HepG2 (cell line): ENCODE results near the gene SGF29. TPM values are rescaled to one million over a fixed set of nuclear protein-coding genes. Genes with fewer than 3 reads are reported as not detected.
A peak's percentile ranks its signal among the peaks of the same experiment; 100 is the strongest.

Experiments
- ATAC-seq: fragments of 200-7000 bp; cut with Tn5 transposase; 3 replicates; pipeline ENCODE4 v1.9.1; 2020; ENCODE audit warnings: mild to moderate bottlenecking, moderate library complexity
- BruUV-seq: library from RNA; stranded (reverse); fragments of 400-500 nt; replicated peaks from 2 replicates; lab custom pipeline; 2021; lab: Mats Ljungman, UMichigan
- CTCF ChIA-PET: fragments of 300-600 bp; formaldehyde crosslinking; extraction: SDS; loops from one replicate; lab custom pipeline; 2021; ENCODE audit warnings: low total read pairs, inconsistent platforms, low intra/inter-chr PET ratio; lab: Yijun Ruan, JAX
- POLR2A ChIA-PET: fragments of 350-600 bp; sonication (Branson Sonifier 250); formaldehyde crosslinking; loops from one replicate; lab custom pipeline; 2020; ENCODE audit warnings: antibody characterized with exemption, inconsistent platforms; lab: Yijun Ruan, JAX
- DNase-seq: peaks from one replicate; pipeline ENCODE4 v3.0.0-alpha.2; 2015; ENCODE audit warnings: low spot score
- FAIRE-seq: peaks from 3 replicates; lab custom pipeline; 2011; peaks lifted over from hg19 to GRCh38; lab: Jason Lieb, UNC
- H2AFZ ChIP-seq: one replicate; pipeline ENCODE4 v1.6.1; 2011; ENCODE audit warnings: low read length, inconsistent platforms
- H3K27ac ChIP-seq: fragments of 300-600 bp; 3 replicates; pipeline ENCODE4 v1.8.0; 2011; ENCODE audit warnings: mixed run types, mild to moderate bottlenecking, mixed read lengths, low read length, inconsistent platforms; ENCODE audit not compliant: insufficient read depth; ENCODE audit errors: extremely low read length
- H3K27me3 ChIP-seq, 2 experiments: fragments of 200-600 bp in 1 of 2; 2 replicates in 1 of 2; 3 replicates in 1 of 2; pipeline versions ENCODE4 v1.6.0 to v1.8.0; 2011; ENCODE audit warnings: low read length in 2 of 2, mild to moderate bottlenecking in 2 of 2, moderate library complexity in 2 of 2, inconsistent platforms in 1 of 2; ENCODE audit not compliant: insufficient read depth in 2 of 2, control insufficient read depth in 1 of 2
- H3K36me3 ChIP-seq, 2 experiments: fragments of 200-600 bp in 1 of 2; replicated peaks in 1 of 2; 2 replicates in 1 of 2; 3 replicates in 1 of 2; pipeline versions ENCODE4 v1.5.1 to v1.8.0; 2011; ENCODE audit warnings: low read length in 2 of 2, inconsistent platforms in 1 of 2; ENCODE audit not compliant: insufficient read depth in 2 of 2, control insufficient read depth in 1 of 2
- H3K4me1 ChIP-seq: 2 replicates; pipeline ENCODE4 v1.5.1; 2012; ENCODE audit warnings: low read length, inconsistent platforms; ENCODE audit not compliant: insufficient read depth
- H3K4me2 ChIP-seq: 2 replicates; pipeline ENCODE4 v1.6.0; 2011; ENCODE audit warnings: low read depth, low read length, inconsistent platforms
- H3K4me3 ChIP-seq, 3 experiments: fragments of 200-600 bp in 1 of 3; sonication (generic), shearing (Covaris generic) in 1 of 3; replicated peaks in 1 of 3; 2 replicates each; pipeline ENCODE4 v1.5.1; 2011 to 2016; ENCODE audit warnings: low read length in 3 of 3, inconsistent platforms in 2 of 3, low read depth in 2 of 3, mild to moderate bottlenecking in 2 of 3, control low read depth in 1 of 3, mixed read lengths in 1 of 3; ENCODE audit not compliant: insufficient read depth in 1 of 3
- H3K79me2 ChIP-seq: one replicate; pipeline ENCODE4 v1.6.1; 2011; ENCODE audit warnings: low read length, inconsistent platforms; ENCODE audit not compliant: insufficient read depth
- H3K9ac ChIP-seq: 2 replicates; pipeline ENCODE4 v1.6.0; 2011; ENCODE audit warnings: mild to moderate bottlenecking, low read depth, low read length, inconsistent platforms; ENCODE audit not compliant: insufficient read depth
- H3K9me3 ChIP-seq: 2 replicates; pipeline ENCODE4 v1.5.1; 2012; ENCODE audit warnings: mild to moderate bottlenecking, low read length
- H4K20me1 ChIP-seq: 2 replicates; pipeline ENCODE4 v1.6.0; 2011; ENCODE audit warnings: inconsistent platforms, mild to moderate bottlenecking, low read length, moderate library complexity; ENCODE audit not compliant: insufficient read depth
- AGO2 ChIP-seq: fragments of 200-400 bp; formaldehyde crosslinking; optimal IDR thresholded peaks from 2 replicates; pipeline ENCODE3; 2017; ENCODE audit warnings: mild to moderate bottlenecking, low read depth, low read length, moderate library complexity
- PLRG1 ChIP-seq: fragments of 450-650 bp; conservative IDR thresholded peaks from 2 replicates; pipeline ENCODE4 v1.6.1; 2016
- POLR2A ChIP-seq, 2 experiments: IDR thresholded peaks; 2 replicates each; pipeline ENCODE4 v1.6.1; 2011; ENCODE audit warnings: low read depth in 2 of 2, low read length in 2 of 2, mild to moderate bottlenecking in 1 of 2, moderate library complexity in 1 of 2; ENCODE audit not compliant: insufficient read depth in 1 of 2
- SIX4 ChIP-seq: sonication (generic); formaldehyde crosslinking; IDR thresholded peaks from 2 replicates; pipeline ENCODE4 v1.4.0; 2020; ENCODE audit warnings: missing genetic modification reagents
- ZZZ3 ChIP-seq: sonication (generic); formaldehyde crosslinking; IDR thresholded peaks from 2 replicates; pipeline ENCODE4 v1.4.0; 2020; ENCODE audit warnings: missing genetic modification reagents, mild to moderate bottlenecking, borderline replicate concordance
- WGBS: methylation state at CpG from one replicate; pipeline ENCODE4 v1.1.6; 2017; ENCODE audit warnings: low lambda C conversion rate; 5-methylcytosine and 5-hydroxymethylcytosine counted together
- in situ Hi-C: cut with HindIII; loops from 2 replicates; pipeline ENCODE4 v1.10.0; 2017; ENCODE audit warnings: low pct_unique_long_range_greater_than_20kb; ENCODE audit not compliant: extremely low pct_ligation_motif_present
- intact Hi-C: fragments of 100-400 bp; cut with micrococcal nuclease; formaldehyde crosslinking; loops from one replicate; pipeline ENCODE4 v1.10.0; 2022; ENCODE audit not compliant: unreplicated experiment
- polyA plus RNA-seq, 8 experiments: library from polyadenylated mRNA; depleted of rRNA in 3 of 8; stranded (reverse) in 7 of 8; unstranded in 1 of 8; fragments of >200 nt; fragmentation: Illumina TruSeq in 4 of 8; extraction: Trizol in 4 of 8; gene quantifications; 2 replicates each; pipeline versions ENCODE4 v1.2.1 to v1.2.3, GENCODE V29; 2011 to 2016; ENCODE audit warnings: low read depth in 4 of 8, missing spikeins in 1 of 8, mixed read lengths in 1 of 8; ENCODE audit not compliant: insufficient read depth in 1 of 8
- total RNA-seq, 5 experiments: library from RNA; depleted of rRNA; stranded (reverse); fragments of >200 nt; fragmentation: Illumina TruSeq; extraction: Trizol; gene quantifications; 2 replicates each; pipeline ENCODE4 v1.2.3, GENCODE V29; 2016; ENCODE audit warnings: low read depth in 1 of 5
- TF ChIP-seq, protein P1 (sequence below): sonication (generic); formaldehyde crosslinking; conservative IDR thresholded peaks from 2 replicates; pipeline ENCODE4 v1.8.1; 2023; ENCODE audit warnings: missing genetic modification reagents

The SGF29 gene
- total and polyA plus RNA-seq, 2 of the 13 experiments (the other 11 are each of a cell fraction or from before 2014, with no cell fraction given), result 5.0 to 29.4 TPM

DNA sequence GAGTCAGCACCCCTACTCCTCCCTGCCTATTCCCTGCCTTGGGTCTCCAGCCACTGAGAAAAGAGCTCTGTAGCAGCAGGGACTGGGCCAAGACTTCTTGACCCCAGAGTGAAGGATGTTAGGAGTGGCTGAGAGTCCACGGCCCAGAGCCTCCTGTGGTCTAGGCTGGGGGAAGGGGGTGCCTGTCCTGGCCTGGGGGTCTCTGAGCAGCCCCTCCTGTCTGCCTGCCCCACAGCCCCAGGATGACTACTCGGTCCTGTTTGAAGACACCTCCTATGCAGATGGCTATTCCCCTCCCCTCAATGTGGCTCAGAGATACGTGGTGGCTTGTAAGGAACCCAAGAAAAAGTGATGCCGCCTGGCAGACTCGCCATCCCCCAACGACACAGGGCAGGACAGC is 37.6 kb downstream of the SGF29 start:
- H3K27ac ChIP-seq, result no peak overlapping the region
- no TSS peak for BruUV-seq
- no peaks in the 10 kb centered on the region for H3K27me3 ChIP-seq
- intact Hi-C loops, result no loop called here
- H3K4me2 ChIP-seq, result no peak overlapping the region
- DNase-seq (no peak), ATAC-seq (no peak), FAIRE-seq (no peak)
- peaks cover 21 to 43% of the 10 kb centered on the region in 2 experiments; a peak in 4 of 5 replicates for H3K36me3 ChIP-seq
- CTCF ChIA-PET, result no interaction called here
- 98% methylated on average over 6 of the region's 6 CpGs for WGBS
- POLR2A ChIA-PET, result interaction anchor here (0.9 to 1.8 kb wide), 2 partner anchors 18 to 20 kb away, joined by 3 to 5 read pairs; partner anchors contain the start of gene SULT1A1
- in situ Hi-C loops, result no loop called here
- H3K4me3 ChIP-seq, result no peak overlapping the region
- no peak overlapping the region for H2AFZ ChIP-seq
- no peak overlapping the region for H3K9ac ChIP-seq
- H3K4me1 ChIP-seq, result peaks cover 26% of the 10 kb centered on the region
- peaks cover 5% of the 10 kb centered on the region for H3K79me2 ChIP-seq
- no peak; a peak in 1 of 4 replicates for TF ChIP-seq POLR2A (IDR thresholded peaks at IDR 0.05; ENCODE audit: insufficient read depth in 1 of 2, low read depth in 2 of 2, low read length in 2 of 2)
- TF ChIP-seq, protein P1, sequence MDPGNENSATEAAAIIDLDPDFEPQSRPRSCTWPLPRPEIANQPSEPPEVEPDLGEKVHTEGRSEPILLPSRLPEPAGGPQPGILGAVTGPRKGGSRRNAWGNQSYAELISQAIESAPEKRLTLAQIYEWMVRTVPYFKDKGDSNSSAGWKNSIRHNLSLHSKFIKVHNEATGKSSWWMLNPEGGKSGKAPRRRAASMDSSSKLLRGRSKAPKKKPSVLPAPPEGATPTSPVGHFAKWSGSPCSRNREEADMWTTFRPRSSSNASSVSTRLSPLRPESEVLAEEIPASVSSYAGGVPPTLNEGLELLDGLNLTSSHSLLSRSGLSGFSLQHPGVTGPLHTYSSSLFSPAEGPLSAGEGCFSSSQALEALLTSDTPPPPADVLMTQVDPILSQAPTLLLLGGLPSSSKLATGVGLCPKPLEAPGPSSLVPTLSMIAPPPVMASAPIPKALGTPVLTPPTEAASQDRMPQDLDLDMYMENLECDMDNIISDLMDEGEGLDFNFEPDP (CRISPR knock-in tag), result 0 out of 2 replicates have a peak, but pooled peaks have one; percentile 18
- peak; percentile 1 for TF ChIP-seq AGO2
- no peaks in the 10 kb centered on the region; the same call in 1 of the 2 replicates for H4K20me1 ChIP-seq
- H3K9me3 ChIP-seq, result no peaks in the 10 kb centered on the region

DNA sequence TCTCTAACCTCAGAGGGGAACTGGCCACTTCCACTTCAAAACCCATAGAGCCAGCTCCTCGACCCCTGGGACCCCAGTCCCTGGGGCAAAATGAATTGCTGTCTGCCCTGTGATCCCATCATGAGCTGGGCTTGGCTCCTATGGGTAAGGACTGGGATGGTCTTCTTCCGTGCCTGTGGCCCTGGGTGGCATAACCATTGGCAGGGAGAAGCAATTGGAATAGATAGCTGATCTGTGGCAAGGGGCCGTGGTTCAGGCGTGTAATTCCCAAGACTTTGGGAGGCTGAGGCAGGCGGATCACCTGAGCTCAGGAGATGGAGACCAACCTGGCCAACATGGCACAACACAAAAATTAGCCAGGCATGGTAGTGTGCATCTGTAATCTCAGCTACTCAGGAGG is 38.8 kb downstream of the SGF29 start:
- no peak for DNase-seq
- H3K79me2 ChIP-seq, result peaks cover 6% of the 10 kb centered on the region
- no TSS peak for BruUV-seq
- peaks cover 15 to 38% of the 10 kb centered on the region in 2 experiments; a peak in 4 of 5 replicates for H3K36me3 ChIP-seq
- CTCF ChIA-PET, result no interaction called here
- no peaks in the 10 kb centered on the region for H3K27me3 ChIP-seq
- no peak for ATAC-seq
- no peak for TF ChIP-seq PLRG1
- no peak for TF ChIP-seq SIX4
- TF ChIP-seq ZZZ3, result no peak
- H3K4me3 ChIP-seq, result no peak overlapping the region
- H3K9me3 ChIP-seq, result no peaks in the 10 kb centered on the region
- H3K4me1 ChIP-seq, result peaks cover 37% of the 10 kb centered on the region
- H3K4me2 ChIP-seq, result no peak overlapping the region
- no peak overlapping the region for H3K9ac ChIP-seq
- no peak overlapping the region for H3K27ac ChIP-seq
- H2AFZ ChIP-seq, result no peak overlapping the region
- POLR2A ChIA-PET, result interaction anchor here (1.1 to 1.8 kb wide), 2 partner anchors 17 to 18 kb away, joined by 3 to 5 read pairs; partner anchors contain the start of gene SULT1A1
- intact Hi-C loops (no loop called here), in situ Hi-C loops (no loop called here)
- 95% methylated on average over 5 of the region's 5 CpGs for WGBS
- FAIRE-seq, result no peak
- no peaks in the 10 kb centered on the region; the same call in 1 of the 2 replicates for H4K20me1 ChIP-seq
